Stimulated activated naive CD8-positive, alpha-beta T cell treated with anti-CD3 and anti-CD28 coated beads, Interleukin-15, Interleukin-2, amounts not matched to agents 100 U/mL and 50 U/mL, for 24 hours (primary cell): ENCODE measurements around the gene LAMB4.
A peak's percentile ranks its signal among the peaks of the same experiment; 100 is the strongest.

Experiments used
- ATAC-seq: fragments of 150-1000 bp; cut with Tn5 transposase; one replicate; pipeline ENCODE4 v1.10.0; 2021
- DNase-seq: peaks from one replicate; pipeline ENCODE4 v3.0.0; 2021

Gene LAMB4

DNA sequence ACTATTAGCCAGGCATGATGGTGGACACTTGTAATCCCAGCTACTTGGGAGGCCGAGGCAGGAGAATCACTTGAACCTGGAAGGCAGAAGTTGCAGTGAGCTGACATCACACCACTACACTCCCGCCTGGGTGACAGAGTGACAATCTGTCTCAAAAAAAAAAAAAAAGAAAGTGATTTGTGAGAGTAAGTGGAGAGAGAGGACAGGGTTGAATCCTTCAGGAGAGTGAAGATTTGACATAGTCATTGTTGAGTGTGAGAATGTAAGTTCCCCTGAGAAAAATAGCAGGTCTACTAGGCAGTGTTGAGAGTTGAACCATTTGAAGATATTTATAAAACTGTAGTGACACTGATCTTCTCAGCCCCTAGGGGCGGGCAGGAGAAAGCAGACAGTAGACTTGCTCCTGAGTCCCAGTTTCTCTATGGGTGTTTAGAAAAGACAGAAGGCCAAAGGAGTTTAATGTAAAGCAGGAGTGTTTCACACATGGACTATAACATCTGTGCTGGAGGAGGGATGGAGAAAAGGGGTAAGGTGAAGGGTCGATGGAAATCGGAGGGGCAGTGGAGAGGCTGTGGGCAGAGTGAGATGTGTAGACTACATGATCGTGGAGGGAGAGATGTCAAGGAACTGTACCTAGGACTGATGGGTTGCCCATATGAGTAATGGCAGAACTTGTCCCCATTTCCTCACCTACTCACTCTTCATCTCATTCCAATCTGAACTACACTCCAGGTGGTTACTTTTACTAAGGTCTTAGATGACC, 13.7 kb upstream of the LAMB4 start:
- no peak for DNase-seq
- no peak for ATAC-seq

DNA sequence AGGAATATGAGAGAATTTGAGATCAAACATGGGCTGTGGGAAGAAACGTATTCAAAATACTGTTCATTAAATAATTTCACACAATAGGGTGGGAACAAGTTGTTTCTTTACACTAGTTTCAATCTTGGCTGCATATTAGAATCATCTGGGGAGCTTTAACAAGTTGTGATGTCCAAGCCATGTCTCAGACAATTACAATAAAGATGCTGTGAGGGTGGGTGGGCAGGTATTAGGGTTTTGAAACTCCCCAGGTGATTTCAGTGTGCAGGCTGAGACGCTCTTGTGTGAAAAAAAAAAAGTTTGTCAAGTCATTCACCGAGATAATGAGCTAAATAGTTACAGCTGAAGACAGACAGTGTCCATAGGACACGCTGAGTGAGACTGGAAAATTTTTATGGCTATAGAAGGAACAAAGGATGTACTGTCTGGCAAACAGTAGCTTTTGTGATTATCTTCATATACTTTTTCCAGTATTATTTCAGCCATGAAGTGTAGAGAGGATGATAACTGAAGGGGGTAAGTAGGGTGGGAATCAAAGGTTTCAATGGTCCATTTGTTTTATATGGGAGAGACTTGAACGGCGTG, 12.6 kb upstream of the LAMB4 start:
- DNase-seq (no peak), ATAC-seq (no peak)

- ATAC-seq = no peak
Measured at GRCh38 chr7:108142180-108142579, 12.0 kb upstream of the LAMB4 start.

DNA sequence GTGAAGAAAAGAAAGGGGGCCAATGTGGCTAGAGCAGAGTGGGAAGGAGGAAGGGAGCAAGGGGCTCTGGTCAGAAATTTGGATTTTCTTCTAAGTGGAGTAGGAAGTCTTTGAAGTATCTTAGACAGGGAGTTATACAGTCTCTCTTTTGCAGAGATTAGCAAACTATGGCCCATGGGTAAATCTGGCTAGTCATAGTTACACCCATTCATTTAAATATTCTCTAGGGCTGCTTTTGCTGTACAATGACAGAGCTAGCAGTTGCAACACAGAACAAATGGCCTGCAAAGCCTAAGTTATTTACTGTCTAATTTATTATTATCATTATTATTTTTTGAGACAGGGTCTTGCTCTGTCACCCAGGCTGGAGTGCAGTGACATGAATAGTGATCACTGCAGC, 10.5 kb upstream of the LAMB4 start:
- ATAC-seq (no peak), DNase-seq (no peak)

More at GRCh38 chr7:108142180-108142579, 12.0 kb upstream of the LAMB4 start:
- no peak for DNase-seq

GRCh38 chr7:108138911-108139310, 8.8 kb upstream of the LAMB4 start:
- DNase-seq = no peak
- ATAC-seq = no peak

GRCh38 chr7:108137993-108138392, 7.8 kb upstream of the LAMB4 start:
- peak; percentile 39 for ATAC-seq
- DNase-seq = no peak

DNA sequence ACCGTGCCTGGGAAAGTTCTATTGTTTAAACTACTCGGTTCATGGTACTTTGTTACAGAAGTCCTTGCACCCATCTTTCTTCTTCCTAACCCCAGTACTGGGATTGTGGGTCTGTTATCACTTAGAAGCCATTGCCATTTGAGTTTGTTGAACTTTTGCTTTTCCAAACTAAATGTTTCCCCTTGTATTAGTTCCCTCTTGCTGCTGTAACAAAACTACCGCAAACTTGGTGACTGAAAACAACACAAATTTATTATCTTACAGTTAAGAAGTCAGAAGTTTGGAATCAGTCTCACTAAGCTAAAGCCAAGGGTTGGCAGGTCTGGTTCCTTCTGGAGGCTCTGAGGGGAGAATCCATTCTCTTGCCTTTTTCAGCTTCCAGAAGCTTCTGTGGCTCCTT, 6.9 kb upstream of the LAMB4 start:
- DNase-seq (no peak), ATAC-seq (no peak)

- peak; percentile 65 for ATAC-seq
- peak; percentile 17 for DNase-seq
Measured at GRCh38 chr7:108136191-108136688, 6.1 kb upstream of the LAMB4 start.

DNA sequence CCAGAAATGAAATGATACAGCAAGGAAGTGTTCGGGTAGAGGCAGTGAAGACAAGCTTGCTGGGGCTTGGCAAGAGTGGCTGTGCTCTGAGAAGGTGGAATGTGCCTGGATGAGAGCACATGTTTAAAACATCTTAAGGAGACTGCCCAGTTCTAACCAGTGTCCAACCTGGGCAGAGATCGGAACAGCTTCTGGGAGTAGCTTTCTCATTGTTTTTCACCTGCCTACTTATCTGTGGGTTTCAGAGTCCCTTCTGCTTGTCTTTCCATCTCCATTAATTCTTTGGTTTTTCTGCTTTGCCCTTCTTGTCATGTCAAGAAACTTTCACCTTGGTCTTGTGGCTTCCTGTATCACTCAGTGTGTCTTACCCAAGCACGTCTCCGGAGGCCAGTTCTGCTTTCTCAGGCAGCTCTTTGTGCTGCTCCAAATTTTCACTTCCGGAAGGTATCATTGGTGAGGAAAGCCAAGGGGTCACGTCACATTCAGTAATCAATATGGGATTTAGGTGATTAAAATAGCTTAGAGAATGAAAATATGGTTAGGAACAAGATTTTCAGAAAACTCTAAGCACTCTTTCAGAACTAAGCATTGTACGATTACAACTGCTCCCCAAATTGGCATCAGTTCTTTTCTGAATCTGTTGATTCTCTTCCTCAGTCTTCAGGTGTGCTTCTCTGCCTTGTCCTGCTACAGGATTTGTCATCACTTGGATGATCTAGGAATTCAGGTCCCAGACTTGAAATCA, 5.5 kb upstream of the LAMB4 start:
- DNase-seq (peak; percentile 60), ATAC-seq (peak; percentile 81)

GRCh38 chr7:108134486-108134885, 4.3 kb upstream of the LAMB4 start:
- DNase-seq (no peak), ATAC-seq (no peak)

DNA sequence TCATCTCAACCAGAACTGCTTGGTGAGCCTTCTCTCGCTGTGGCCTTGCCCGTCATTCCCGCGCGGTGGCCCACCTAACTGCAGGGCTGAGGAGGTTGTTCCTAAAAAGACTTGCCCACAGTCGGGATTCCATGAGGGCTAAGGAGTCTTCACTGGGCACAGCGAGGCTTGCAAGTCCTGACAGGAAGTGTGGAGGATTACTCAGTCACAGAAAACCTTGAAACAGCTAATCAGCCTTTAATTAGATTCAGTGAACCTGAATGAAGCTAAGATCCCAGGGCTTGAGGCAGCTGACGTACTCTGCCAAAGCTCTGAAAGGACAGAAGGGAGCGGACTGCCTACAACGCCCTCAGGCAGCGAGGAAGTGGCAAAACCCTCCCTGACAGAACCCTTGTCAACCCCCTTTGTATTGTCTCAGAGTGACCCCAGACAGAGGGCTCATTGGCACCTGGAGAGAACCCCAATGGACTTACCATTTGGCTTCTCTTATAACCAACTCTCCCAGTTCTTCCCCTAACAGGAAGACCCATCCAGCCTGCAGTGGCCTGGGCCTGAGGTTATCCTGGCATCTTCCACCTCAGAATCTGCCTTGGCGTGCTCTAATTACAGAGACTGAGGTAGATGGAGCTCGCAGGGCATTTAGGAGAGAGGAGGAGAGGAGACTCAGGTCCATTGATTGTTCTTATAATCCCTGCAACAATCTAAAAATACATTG, 2.5 kb upstream of the LAMB4 start:
- no peak for ATAC-seq
- no peak for DNase-seq

DNA sequence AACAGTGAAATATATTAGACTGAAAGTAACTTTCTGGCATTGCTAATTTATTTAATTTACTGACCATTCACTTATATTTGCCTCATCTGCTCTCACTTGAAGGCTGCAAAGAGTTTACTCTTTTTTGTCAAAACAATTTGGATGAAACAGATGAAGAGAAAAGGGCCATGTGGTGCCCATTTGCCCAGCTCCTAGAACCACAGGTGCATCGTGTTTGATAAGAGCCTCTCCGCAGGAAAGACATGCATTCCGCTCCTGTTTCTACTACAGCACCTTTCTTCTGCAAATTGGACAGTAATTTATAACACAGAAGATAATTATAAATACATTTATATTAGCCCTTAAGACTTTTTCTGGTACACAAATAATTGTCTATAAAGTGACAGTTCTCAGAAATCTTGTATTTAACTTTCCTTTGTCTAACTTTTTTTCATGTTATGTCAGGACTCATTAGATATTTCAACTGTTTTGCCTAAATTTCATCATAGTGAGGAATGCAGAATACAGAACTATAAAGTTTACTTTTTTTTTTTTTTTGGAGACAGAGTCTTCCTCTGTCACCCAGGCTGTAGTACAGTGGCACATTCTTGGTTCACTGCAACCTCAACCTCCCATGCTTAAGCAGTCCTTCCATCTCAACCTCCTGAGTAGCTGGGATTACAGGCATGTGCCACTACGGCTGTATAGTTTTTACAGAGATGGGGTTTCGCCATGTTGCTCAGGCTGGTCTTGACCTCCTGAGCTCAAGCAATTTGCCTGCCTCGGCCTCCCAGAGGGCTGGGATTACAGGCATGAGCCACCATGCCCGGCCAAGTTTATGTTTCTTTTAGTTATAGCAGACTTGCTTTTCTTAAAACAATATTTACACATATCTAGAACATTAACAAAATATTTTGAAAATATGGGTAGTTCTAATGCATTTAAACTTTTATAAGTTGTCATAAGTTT, 869 bp downstream of the LAMB4 start:
- DNase-seq (no peak), ATAC-seq (no peak)

GRCh38 chr7:108128514-108128913, 1.6 kb downstream of the LAMB4 start:
- DNase-seq = no peak
- ATAC-seq = no peak

DNA sequence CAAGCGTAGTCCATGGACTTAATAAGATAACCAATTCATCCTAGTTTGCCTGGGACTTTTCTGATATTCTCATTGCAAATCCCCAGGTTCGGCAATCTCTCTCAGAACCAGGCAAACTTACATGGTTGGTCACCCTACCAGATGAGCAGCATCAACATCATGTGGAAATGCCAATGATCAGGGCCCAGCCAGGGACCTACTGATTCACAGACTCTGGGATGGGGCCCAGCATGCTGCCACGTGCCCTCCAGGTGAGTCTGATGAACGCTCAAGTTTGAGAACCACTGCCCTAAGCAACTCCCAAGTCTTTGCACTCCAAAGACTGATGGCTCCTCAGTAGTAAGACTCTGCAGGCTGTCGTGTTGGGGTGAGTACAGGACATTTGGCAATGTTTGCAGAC, 2.7 kb downstream of the LAMB4 start:
- DNase-seq = no peak
- ATAC-seq = no peak

DNA sequence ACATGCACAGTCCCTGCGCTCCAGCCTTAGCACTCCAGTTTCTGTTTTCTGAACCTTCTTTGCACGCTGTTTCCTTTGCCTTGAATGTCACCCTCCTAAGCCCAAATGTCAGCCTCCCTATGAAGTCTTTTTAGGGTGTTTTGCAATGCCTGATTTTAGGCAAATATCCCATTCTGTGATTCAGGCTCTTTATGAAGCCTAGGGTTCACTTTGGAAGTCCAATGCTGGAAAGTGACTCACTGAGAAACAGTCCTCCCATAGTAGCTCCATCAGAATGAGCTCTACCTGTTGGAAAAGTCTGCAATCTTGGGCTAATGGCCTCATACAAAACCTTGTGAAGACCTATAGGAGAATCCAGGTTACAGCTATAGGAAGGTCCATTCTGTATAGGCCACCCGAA, 5.3 kb downstream of the LAMB4 start:
- ATAC-seq (no peak), DNase-seq (no peak)

- DNase-seq = no peak
- ATAC-seq = no peak
Measured at GRCh38 chr7:108122181-108122580, 8.0 kb downstream of the LAMB4 start.

GRCh38 chr7:108120933-108121332, 9.2 kb downstream of the LAMB4 start:
- ATAC-seq (no peak), DNase-seq (no peak)

GRCh38 chr7:108120196-108120595, 10.0 kb downstream of the LAMB4 start:
- ATAC-seq (no peak), DNase-seq (no peak)

- DNase-seq (no peak), ATAC-seq (no peak)
Measured at GRCh38 chr7:108118959-108119358, 11.2 kb downstream of the LAMB4 start.

GRCh38 chr7:108114117-108114841, 15.9 kb downstream of the LAMB4 start:
- ATAC-seq (peak; percentile 83), DNase-seq (peak; percentile 28)

DNA sequence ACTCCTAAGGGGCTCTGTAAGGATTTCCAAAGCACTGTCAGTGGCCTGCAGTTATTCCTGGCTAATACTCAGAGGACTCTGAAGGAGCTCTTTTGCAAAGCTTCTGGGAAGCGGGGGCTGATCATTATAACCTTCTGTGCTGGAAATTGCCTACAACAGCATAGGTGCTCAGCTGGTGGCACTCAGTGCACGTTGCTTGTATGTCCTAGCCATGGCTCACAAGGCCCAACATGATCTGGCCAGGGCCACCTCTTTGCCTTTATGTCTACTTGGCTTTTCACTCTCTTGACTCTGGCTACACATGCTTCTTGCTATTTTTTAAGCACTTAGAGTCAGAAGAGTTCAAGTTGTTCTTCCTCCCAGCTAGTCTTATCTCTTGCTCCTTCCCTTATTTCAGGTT, 17.5 kb downstream of the LAMB4 start:
- no peak for DNase-seq
- ATAC-seq = no peak
